Measurements from ENCODE around the gene SH3BP2. TPM values are rescaled to one million over a fixed set of nuclear protein-coding genes. Genes with fewer than 3 reads are reported as not detected.
"Not testable (repeated sequence)": the region's sequence is repeated elsewhere in the genome, so short reads cannot be mapped to it uniquely, and the experiment has no call there.

The SH3BP2 gene
- polyA plus RNA-seq, 1 of the 3 experiments (the other 2 are of a cell fraction) = 25.2 TPM

DNA sequence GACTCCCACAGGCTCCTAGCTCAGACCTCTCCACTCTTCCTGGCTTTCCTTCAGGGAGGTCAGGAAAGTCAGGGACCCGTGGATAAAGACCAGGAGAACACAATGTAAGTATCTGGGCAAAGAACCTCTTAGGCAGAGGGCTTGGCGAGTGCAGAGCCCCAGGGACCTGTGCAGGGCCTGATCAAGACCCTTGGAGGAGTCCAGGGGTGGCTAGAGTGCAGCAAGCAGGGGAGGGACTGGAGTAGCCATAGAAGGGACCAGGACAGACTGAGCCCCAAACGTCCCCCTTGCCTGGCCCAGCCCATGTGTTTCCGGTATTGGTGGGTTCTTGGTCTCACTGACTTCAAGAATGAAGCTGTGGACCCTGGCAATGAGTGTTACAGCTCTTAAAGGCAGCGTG lies 30.8 kb upstream of the SH3BP2 start:
- no peaks in the 10 kb centered on the region for H3K79me2 ChIP-seq (ENCODE audit: insufficient read depth)
- H3K4me2 ChIP-seq = no peak overlapping the region
- 54% methylated on average over 5 of the region's 5 CpGs for WGBS (ENCODE audit: low lambda C conversion rate)
- peaks cover 3% of the 10 kb centered on the region for H3F3A ChIP-seq (replicated peaks; ENCODE audit: insufficient read depth)
- H3K4me1 ChIP-seq (ENCODE audit: control insufficient read depth in 1 of 2, insufficient read depth in 2 of 2, low read depth in 1 of 2, low read length in 1 of 2) = peaks cover 0 to under 1% of the 10 kb centered on the region in 2 experiments; a peak in 1 of 4 replicates
- no peaks in the 10 kb centered on the region for H3K27me3 ChIP-seq (ENCODE audit: insufficient read depth)
- no peaks in the 10 kb centered on the region for H4K20me1 ChIP-seq (ENCODE audit: insufficient read depth)
- POLR2A ChIA-PET = no interaction called here
- no peak overlapping the region for H3K4me3 ChIP-seq (ENCODE audit: low read depth in 2 of 2, low read length in 1 of 2)
- no peaks in the 10 kb centered on the region for H3K9me3 ChIP-seq
- no peaks in the 10 kb centered on the region for H3K36me3 ChIP-seq (replicated peaks in 1 of 2; ENCODE audit: control insufficient read depth in 1 of 2, insufficient read depth in 2 of 2, low read length in 1 of 2)
- H3K9me2 ChIP-seq = no peaks in the 10 kb centered on the region
- no peak for TF ChIP-seq POLR2AphosphoS5 (IDR thresholded peaks at IDR 0.05; ENCODE audit: low read depth, low read length)
- no peak for TF ChIP-seq REST (IDR thresholded peaks at IDR 0.05; ENCODE audit: low read depth, low read length)
- TF ChIP-seq FOXJ3 (CRISPR knock-in tag; IDR thresholded peaks at IDR 0.05) = no peak
- TF ChIP-seq CHD2 (IDR thresholded peaks at IDR 0.05; ENCODE audit: low read length, partially characterized antibody) = no peak
- no peak for TF ChIP-seq FOSL2 (IDR thresholded peaks at IDR 0.05; ENCODE audit: borderline replicate concordance, low read depth)
- TF ChIP-seq SMC3 (IDR thresholded peaks at IDR 0.05; ENCODE audit: low read depth, low read length) = no peak
- no peak for TF ChIP-seq GATA2 (CRISPR knock-in tag; IDR thresholded peaks at IDR 0.05)
- TF ChIP-seq GABPA (IDR thresholded peaks at IDR 0.05; ENCODE audit: low read depth) = no peak
- TF ChIP-seq ZBTB33 (IDR thresholded peaks at IDR 0.05; ENCODE audit: borderline replicate concordance, low read depth) = no peak
- no peak for TF ChIP-seq ELF1 (IDR thresholded peaks at IDR 0.05)
- TF ChIP-seq RXRA (IDR thresholded peaks at IDR 0.05; ENCODE audit: borderline replicate concordance, low read depth) = no peak
- TF ChIP-seq RFX5 (IDR thresholded peaks at IDR 0.05; ENCODE audit: low read length) = no peak
- TF ChIP-seq FOXM1 (IDR thresholded peaks at IDR 0.05; ENCODE audit: low read depth) = no peak
- no peak overlapping the region for H2AFZ ChIP-seq (ENCODE audit: low read depth)
- no peak overlapping the region for H3K27ac ChIP-seq (ENCODE audit: low read depth in 2 of 2, low read length in 1 of 2)
- H3K9ac ChIP-seq = no peak overlapping the region
- no peak for DNase-seq
- CTCF ChIA-PET = interaction anchor here (1.5 kb wide), 1 partner anchor 81 kb away, joined by 3 read pairs; the partner anchor contains the start of gene ADD1

DNA sequence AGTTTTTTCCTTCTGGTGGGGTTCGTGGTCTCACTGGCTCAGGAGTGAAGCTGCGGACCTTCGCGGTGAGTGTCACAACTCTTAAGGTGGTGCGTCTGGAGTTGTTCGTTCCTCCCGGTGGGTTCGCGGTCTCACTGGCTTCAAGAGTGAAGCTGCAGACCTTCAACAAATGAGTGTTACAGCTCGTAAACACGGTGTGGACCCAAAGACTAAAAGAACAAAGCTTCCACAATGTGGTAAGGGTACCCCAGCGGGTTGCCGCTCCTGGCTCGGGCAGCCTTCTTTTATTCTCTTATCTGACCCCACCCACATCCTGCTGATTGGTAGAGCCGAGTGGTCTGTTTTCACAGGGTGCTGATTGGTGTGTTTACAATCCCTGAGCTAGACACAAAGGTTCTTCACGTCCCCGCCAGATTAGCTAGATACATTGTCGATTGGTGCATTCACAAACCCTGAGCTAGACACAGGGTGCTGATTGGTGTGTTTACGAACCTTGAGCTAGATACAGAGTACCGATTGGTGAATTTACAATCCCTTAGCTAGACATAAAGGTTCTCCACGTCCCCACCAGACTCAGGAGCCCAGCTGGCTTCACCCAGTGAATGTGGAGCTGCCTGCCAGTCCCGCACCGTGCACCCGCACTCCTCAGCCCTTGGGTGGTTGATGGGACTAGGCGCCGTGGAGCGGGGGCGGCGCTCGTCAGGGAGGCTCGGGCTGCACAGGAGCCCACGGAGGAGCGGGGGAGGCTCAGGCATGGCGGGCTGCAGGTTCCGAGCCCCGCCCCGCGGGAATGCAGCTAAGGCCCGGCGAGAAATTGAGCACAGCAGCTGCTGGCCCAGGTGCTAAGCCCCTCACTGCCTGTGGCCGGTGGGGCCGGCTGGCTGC lies 30.2 kb upstream of the SH3BP2 start:
- POLR2A ChIA-PET; H3K9ac ChIP-seq; H3K4me3 ChIP-seq (ENCODE audit: low read depth in 2 of 2, low read length in 1 of 2); CTCF ChIA-PET; H3K27ac ChIP-seq (ENCODE audit: low read depth in 2 of 2, low read length in 1 of 2); H2AFZ ChIP-seq (ENCODE audit: low read depth); H3K79me2 ChIP-seq (ENCODE audit: insufficient read depth); H3K9me2 ChIP-seq; DNase-seq; H4K20me1 ChIP-seq (ENCODE audit: insufficient read depth); H3F3A ChIP-seq (replicated peaks; ENCODE audit: insufficient read depth); H3K36me3 ChIP-seq (replicated peaks in 1 of 2; ENCODE audit: control insufficient read depth in 1 of 2, insufficient read depth in 2 of 2, low read length in 1 of 2); H3K4me2 ChIP-seq; H3K27me3 ChIP-seq (ENCODE audit: insufficient read depth); H3K4me1 ChIP-seq (ENCODE audit: control insufficient read depth in 1 of 2, insufficient read depth in 2 of 2, low read depth in 1 of 2, low read length in 1 of 2); H3K9me3 ChIP-seq: not testable (repeated sequence)
- 90% methylated on average over 30 of the region's 42 CpGs for WGBS (ENCODE audit: low lambda C conversion rate)

Measured in SK-N-SH (cell line).